ENCODE measurements around the gene GIT2.
"Not testable (repeated sequence)": the region's sequence is repeated elsewhere in the genome, so short reads cannot be mapped to it uniquely, and the experiment has no call there.

Gene GIT2

DNA sequence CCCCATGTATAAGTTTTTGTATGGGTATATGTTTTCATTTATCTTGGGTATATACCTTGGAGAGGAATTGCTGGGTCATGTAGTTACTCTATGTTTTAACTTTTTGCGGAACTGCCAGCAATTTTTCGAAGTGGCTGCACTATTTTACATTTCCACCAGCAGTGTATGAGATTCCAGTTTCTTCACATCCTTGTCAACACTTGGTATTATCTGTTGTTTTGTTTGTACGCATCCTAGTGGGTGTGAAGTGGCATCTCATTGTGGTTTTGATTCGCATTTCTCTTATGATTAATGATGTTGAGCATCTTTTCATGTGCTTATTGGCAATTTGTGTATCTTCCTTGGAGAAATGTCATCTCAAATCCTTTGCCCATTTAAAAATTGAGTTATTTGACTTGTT is 9.9 kb upstream of the GIT2 start:
- no peak for DNase-seq (ENCODE audit: low spot score)

DNA sequence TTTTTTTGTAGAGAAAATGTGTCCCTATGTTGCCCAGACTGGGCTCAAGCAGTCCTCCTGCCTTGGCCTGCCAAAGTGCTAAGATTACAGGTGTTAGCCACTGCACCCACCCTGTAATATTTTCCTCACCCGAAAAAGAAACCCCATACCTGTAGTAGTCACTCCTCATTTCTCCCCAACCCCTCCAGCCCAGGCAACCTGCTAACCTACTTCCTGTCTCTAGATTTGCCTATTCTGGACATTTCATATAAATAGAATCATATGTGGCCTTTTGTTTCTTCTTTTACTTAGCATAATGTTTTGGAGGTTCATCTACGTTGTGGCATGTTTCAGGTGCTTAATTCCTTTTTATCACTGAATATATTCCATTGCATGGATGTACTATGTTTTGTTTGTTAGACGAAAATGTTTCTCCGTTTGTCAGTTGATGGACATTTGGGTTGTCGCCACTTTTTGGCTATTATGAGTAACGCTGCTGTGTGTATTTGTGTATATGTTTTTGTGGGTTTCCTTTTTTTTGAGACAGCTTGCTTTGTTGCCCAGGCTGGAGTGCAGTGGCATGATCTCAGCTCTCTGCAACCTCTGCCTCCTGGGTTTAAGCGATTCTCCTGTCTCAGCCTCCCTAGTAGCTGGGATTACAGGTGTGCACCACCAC is 9.3 kb upstream of the GIT2 start:
- no peak for DNase-seq (ENCODE audit: low spot score)

DNA sequence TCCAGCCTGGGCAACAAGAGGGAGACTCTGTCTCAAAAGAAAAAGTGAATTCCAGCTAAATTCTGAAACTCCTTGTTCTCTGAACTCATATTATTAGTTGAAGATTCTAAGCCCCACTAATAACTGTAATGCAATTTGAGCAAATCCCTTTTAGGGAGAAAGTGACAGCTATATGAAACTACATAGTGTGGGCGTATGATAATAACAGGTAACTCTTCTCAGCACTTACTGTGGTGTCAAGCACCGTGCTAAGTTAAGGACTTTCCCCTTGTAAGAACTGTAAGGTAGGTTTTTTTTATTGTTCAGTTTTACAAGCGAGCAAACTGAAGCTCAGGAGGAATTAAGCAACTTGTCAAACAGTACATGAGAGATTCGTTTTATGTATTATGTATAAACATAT is 8.4 kb upstream of the GIT2 start:
- no peak for DNase-seq (ENCODE audit: low spot score)

DNA sequence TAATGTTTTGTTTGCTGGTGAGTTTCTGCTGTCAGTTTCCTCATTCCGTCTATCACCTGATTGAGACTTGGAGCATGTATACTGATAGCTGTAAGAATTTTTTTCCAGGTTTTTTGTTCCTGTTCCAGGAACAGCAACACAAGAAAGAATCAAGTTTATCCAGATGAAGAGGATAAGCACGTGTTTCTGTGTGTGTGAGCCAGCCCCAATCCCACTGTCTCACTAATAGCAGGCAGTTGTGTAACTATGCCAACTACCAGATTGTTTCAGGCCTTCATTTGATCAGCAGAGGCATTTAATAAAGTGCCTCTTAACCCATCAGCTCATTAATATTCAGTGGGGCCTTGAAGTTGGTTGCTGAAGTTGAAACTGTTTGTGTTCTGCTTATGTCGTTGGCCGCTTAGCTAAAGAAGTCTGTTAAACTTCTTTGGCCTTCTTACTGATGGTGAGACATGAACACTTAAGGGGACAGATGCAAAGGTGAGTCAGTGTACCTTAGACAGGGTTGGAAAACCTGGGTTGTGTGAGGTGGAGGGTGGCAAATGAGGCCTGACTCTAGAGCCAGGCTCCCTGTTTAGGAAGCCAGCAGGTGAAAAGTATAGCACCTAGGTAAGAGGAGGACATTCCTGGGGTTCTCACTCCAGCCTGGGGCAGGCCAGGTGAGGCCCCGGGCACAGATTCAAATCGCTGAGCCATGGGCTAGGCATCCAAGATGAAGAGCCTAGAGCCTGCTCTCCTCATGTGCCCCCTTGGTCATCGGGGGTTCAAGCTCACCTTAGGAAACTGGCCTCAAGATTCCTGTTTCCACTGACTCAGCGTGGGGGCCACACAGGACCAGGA is 6.7 kb upstream of the GIT2 start:
- DNase-seq (ENCODE audit: low spot score) = no peak

DNA sequence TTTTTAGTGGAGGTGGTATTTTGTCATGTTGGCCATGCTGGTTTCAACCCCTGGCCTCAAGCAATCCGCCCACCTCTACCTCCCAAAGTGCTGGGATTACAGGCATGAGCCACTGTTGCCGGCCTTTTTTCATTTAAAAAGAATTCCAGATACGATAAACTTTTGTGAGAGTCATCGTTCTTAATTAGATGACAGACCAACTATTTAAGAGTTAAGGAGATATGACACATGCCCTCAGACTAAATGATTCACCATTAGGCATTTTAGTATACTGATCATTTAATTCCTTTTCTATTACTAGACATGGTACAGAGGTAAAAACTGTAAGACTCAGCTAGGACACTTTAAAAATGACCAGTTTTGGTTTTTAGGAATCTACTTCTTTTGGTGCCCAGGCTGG is 5.4 kb upstream of the GIT2 start:
- no peak for DNase-seq (ENCODE audit: low spot score)

DNA sequence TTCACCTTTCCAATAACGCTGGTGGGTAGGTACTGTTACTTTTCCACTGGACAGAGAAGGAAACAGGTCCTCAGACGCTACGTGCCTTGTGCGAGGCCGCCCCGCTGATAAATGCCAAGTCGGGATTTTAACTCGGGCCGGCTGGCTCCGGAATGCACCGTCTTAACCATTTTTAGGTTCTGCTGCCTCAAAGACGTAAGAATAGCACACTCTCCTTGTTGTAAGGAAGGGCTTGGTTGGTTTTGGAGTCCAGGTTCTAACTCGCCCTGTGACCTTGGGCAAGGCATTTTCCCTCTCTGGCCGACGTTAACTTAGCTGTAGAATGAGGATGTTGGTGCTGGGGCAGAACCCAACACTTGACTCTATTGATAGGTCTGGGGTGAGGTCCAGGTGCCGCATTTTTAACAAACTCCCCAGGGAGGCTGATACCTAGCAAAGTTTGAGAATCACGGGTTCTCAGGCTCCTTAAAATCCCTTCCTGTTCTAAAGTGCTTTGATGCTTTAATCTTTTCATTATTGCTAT is 3.9 kb upstream of the GIT2 start:
- no peak for DNase-seq (ENCODE audit: low spot score)

DNA sequence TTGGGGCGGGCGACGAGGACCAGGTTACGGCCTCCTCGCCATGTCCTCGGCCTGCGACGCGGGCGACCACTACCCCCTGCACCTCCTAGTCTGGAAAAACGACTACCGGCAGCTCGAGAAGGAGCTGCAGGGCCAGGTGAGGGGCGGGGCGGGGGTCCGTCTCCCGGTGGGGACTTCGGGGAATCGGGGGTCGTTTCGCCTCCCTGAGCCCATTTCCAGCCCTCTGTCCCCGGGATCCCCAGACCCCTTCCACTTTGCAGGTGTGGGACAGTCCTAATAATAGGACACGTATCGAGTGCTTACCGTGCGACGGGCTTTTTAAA is 3.4 kb upstream of the GIT2 start:
- DNase-seq (ENCODE audit: low spot score) = no peak

DNA sequence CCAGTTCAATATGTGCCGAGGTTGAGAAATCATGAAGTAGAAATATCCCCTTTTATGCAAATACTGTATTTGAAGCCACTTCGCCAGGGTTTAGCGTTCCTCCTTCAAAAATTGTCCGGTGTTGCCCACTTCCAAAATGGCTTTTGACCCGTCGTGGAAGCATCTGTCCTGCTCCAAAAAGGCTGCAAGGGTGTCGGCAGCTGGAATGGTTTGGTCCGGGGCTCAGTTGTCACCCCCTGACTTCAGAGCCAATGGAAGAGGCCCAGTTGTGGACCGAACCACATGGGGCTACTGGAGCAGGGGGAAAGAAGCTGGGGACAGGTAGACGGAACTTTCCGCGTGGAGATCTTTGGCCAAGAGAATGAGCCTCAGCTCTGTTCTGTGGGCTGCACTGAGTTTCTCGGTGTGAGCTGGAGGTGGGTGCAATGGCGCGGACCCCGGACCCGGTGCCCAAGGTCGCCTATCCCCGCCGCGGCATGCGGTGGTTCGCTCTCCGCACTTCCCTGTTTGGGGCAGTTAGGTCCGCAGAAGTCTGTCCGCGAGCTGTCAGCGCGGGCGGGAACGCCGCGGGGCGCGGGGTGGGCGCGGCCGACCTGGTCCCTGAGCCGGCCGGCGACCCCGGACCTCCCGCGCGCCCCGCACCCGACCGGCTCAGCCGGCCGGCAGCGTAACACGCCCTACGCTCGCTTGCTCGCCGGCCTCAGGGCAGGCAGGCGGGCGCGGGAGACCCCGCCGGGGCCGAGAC is 2.9 kb upstream of the GIT2 start, which contains the start of gene ANKRD13A:
Gene ANKRD13A, plus strand, starts transcription at position 527 of the 745 bp plus-strand sequence. CDS start 259 bp downstream, outside the sequence.
- DNase-seq (ENCODE audit: low spot score) = peak; percentile 95

DNA sequence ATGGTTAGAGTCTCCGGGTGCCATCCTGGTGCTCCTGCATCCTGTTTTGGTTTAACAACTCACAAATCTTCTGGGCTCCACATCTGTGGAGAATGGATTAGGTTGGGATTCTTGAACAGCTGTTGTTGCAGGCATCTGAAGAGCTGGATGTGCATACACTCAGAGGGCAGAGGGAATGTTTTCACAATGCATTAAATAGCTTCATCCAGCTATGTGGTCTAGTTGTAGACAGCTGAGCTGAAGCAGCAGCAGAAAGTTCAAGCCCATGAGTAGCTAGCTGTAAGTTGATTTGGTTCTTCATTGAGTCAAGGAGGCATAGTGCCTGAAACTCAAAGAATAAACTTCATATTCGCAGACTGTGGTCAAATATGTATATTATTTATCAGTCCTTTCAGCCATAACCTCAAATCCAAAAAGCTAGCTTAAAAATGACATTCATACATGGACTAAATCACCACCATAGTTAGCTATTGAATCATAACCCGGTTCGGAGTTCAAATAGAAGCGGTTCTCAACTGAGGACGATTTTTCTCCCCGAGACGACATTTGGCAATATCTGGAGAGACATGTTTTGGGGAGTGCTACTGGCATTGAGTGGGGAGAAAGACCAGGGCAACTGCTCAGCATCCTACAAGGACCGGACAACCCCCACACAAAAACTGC is 2.2 kb upstream of the GIT2 start:
- DNase-seq (ENCODE audit: low spot score) = no peak

DNA sequence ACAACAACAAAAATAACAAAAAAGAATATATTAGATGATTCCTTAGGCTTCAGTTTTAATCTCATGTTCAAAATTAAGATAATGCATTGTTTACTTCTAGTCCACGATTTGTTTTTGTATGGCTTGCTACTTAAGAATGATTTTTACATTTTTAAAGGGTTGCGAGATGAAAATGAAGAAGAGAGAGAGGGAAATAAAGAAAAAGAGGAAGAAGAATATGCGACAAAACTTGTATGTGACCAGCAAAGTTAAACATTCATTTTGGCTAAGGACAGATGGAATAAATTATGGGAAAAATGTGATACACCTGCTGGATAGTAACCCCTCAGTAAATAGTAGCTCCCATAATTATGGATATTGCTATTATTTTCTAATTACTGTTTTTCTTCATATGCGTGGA is 1.2 kb upstream of the GIT2 start:
- no peak for DNase-seq (ENCODE audit: low spot score)

DNA sequence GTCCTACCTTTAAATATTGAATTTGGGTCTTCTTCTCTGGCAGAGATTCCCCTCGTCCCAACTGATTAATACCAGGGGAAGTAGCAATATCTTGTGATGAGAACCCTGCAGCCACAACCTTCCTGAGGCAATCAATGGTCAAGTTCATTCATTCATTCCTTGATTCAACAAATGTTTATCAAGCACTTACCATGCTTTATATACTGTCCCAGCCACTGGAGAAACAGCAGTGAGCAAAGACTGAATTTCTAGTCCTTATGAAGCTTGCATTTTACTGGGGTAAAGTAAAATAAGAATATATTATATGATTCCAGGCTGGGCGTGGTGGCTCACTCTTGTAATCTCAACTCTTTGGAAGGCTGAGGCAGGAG is 300 bp upstream of the GIT2 start:
- DNase-seq (ENCODE audit: low spot score) = no peak

DNA sequence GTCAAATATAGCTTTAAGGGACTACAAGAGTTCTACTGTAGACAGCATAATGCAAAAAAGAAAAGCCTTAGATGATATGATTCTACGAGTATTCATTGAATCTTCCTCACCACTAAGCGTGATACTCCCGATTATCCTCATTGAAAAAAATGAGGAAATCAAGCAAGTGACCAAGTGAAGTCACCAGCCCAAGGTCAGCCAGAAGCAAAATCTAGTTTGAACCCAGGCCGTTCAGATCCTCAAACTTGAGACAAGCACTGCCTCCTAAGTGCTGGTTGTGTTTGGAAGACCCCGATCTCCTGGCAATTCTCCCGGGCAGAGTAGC is 845 bp downstream of the GIT2 start:
- no peak for DNase-seq (ENCODE audit: low spot score)

DNA sequence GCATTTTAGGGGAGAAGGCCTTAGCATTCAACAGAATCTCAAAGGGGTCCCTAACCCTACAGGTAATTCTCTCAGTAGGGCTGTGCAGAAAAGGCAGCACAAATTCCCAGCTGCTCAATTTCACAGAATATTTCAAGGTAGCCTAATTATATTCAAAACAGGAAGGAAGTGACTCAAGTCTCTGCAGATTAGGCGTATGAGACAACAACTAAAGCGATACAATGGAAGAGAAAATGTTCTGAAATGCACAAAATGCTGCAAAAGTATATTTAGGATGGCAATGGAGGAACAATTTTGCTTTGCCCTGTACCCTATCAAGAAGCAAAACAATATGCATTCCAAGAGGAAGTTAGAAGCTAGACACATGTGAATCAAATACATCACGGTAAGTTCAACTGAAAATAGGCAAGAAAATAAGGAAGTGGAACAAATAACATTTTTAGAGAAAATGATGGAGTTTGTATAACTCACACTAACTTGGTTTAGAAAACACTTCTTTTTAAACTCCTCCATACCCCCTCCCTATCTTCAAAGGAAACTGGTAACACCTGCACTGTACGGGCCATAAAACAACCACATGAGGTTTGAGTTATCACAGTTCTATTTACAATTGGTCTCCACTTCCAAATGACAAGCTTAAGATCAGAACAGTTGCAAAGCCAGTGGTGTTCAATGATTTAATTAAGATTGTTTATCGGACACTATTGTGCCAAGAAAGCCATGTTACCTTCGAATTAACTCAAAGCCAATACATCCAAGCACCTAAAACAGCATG is 1.6 kb downstream of the GIT2 start:
- no peak for DNase-seq (ENCODE audit: low spot score)

DNA sequence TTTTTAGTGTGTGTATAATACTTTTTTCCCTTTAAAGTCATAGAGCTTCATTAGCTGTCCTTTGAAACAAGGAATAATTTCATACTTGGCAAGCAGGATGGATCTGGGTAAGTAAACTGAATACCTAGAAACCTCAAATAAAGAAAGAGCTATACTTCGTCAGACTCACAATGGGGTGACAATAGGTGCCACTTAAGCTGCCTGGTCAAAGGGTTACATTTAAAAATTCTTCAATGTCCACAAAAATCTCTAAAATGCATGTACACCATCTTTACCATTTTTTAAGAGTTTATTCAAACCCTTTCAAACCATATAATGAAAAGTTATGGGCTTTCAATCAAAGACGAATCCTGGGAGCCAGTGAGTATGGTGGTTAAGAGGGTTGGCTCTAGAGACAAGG is 3.1 kb downstream of the GIT2 start:
- no peak for DNase-seq (ENCODE audit: low spot score)

DNA sequence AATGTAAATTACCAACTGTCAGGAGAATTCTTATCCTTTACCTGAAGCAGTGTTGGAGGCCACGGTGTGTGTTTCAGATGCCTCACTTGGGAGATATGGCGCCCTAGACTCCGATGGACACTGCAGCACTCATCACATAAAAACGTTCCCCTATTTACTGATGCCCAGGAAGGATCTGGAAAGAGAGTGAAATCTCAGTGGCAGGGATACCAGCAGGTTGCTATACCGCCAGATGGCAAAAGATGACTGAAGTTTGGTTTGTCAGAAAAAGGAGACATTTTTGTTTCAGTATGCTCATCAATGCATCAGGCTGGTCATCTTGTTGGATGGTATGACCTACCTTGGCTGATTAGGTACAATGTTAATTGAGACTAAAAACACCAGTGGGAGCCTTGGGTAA is 4.6 kb downstream of the GIT2 start:
- no peak for DNase-seq (ENCODE audit: low spot score)

DNA sequence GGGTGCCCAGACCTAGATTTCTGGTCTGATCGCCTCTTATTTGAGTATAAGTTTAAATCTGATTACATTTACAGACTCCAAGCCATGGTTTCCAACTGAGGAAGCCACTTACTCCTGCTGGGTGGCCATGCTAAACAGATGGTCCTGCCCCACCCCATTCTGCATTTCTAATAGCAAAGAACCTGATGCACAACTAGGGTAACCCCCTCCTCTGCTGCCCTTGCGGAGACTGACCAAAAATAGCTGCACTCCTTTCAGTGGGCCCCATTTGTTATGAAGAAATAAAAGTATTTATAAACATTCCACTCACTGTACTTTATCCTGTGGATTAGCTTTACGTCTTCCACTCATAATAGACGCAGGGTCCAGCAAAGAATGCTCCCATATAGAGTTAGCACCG is 6.8 kb downstream of the GIT2 start:
- no peak for DNase-seq (ENCODE audit: low spot score)

DNA sequence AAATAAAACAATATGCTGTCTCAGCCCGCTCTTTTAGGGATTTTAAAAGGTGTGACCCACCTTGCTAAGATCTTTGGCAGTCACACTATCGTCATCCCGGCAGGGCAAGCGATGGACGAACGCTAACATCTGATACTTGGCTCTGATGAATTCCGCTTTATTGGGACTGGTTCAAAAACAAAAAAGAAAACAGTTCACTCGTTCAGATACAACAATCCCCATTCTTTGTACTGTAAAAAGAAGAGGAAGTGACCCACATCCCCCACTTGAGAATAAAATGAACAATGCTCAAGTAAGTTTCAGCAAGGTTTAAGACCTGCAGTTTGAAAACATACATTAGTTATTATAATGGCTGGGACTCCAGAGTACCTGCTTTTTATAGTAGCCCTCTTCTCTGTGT is 7.3 kb downstream of the GIT2 start:
- no peak for DNase-seq (ENCODE audit: low spot score)

DNA sequence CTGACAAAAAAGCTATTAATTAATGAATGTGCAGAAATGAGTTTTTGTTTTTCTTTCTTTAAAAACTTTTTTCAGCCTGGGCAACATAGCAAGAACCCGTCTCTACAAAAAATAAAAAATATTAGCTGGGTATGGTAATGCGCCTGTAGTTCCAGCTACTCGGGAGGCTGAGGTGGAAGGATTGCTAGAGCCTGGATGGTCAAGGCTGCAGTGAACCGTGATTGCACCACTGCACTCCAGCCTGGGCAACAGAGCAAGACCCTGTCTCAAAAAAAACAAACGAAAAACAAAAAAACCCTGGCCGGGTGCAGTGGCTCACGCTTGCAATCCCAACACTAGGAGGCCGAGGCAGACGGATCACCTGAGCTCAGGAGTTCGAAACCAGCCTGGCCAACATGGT is 7.9 kb downstream of the GIT2 start:
- DNase-seq (ENCODE audit: low spot score) = no peak

DNA sequence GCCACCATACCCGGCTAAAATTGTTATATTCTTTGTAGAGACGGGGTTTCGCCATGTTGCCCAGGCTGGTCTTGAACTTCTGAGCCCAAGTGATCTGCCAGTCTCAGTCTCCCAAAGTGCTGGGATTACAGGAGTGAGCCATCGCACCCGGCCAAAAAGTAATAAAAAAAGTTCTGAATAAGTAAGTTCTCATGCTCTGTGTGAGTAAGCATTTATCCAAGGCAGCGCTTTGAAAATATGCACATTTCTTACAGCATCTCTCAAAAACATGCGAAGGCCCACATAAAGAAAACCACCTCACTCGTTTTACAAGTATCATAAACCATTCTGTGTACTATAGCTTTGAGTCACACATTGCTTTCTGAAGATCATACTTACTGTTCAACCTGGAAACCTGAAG is 8.6 kb downstream of the GIT2 start:
- no peak for DNase-seq (ENCODE audit: low spot score)

DNA sequence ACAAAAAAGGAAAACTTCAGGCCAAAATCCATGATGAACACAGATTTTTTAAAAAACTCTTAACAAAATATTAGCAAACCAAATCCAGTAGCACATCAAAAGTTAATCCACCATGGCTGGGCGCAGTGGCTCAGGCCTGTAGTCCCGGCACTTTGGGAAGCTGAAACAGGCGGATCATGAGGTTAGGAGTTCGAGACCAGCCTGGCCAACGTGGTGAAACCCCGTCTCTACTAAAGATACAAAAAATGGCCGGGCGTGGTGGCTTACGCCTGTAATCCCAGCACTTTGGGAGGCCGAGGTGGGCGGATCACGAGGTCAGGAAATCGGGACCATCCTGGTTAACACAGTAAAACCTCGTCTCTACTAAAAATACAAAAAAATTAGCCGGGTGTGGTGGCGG is 9.9 kb downstream of the GIT2 start:
- DNase-seq (ENCODE audit: low spot score) = not testable (repeated sequence)

DNA sequence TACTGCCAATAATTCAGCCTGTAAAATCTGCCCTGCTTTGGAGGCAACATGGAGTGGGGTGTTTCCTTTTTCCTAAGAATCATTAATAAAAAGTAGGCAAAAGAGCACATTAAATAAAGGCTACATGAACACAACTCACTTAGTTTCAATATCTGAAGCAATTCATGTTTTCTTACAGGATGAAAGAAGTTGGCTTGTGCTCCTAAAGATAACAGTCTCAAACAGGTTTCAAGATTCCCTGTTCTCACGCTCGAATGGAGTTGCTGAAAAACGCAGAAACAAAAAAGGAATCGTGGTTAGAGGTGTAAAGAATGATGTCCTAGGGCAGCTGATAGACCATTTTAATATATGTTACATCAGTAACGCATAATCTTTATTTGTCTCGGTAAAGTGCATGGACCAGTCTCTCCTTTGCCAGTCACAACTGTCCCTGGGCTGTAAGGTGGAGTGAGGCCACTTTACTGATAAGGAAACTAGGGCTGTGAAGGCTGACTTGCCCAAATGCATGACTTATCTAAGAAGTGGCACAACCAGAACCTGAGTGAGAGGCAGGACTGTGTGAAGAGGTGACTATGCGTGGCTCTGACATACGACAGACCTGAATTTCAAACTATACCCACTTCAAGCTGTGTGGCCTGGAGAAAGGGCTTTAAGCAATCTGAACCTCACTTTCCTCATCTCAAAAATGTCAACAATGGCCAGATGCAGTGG is 12.6 kb downstream of the GIT2 start:
- no peak for DNase-seq (ENCODE audit: low spot score)

Measured in SK-N-DZ (cell line).